HG03103 (cell line): Measurements from ENCODE around the gene DCAF5.
A peak's percentile ranks its signal among the peaks of the same experiment; 100 is the strongest.
"Not testable (repeated sequence)": the region's sequence is repeated elsewhere in the genome, so short reads cannot be mapped to it uniquely, and the experiment has no call there.

Experiments used
- ATAC-seq: cut with Tn5 transposase; IDR thresholded peaks from one replicate; pipeline ENCODE4 v1.9.1; 2021; ENCODE audit warnings: low read depth; ENCODE audit not compliant: unreplicated experiment

Gene DCAF5, protein sequence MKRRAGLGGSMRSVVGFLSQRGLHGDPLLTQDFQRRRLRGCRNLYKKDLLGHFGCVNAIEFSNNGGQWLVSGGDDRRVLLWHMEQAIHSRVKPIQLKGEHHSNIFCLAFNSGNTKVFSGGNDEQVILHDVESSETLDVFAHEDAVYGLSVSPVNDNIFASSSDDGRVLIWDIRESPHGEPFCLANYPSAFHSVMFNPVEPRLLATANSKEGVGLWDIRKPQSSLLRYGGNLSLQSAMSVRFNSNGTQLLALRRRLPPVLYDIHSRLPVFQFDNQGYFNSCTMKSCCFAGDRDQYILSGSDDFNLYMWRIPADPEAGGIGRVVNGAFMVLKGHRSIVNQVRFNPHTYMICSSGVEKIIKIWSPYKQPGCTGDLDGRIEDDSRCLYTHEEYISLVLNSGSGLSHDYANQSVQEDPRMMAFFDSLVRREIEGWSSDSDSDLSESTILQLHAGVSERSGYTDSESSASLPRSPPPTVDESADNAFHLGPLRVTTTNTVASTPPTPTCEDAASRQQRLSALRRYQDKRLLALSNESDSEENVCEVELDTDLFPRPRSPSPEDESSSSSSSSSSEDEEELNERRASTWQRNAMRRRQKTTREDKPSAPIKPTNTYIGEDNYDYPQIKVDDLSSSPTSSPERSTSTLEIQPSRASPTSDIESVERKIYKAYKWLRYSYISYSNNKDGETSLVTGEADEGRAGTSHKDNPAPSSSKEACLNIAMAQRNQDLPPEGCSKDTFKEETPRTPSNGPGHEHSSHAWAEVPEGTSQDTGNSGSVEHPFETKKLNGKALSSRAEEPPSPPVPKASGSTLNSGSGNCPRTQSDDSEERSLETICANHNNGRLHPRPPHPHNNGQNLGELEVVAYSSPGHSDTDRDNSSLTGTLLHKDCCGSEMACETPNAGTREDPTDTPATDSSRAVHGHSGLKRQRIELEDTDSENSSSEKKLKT

DNA sequence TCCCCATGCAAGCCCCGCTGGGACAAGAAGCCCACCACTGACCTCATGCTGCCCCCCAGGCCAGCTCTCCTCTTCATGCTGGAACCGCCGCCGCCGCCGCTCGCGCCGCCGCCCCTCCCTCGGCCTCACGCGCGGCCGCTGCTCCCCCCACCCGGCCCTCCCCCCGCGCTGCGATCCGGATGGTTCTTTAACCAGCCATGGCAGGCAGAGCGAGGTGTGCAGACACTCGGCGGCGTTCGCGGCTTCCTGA lies at the start of gene DCAF5:
Gene DCAF5, minus strand, starts transcription at position 218 of the 250 bp plus-strand sequence. Its CDS starts 141 bp downstream, at position 77.
- ATAC-seq = no peak

DNA sequence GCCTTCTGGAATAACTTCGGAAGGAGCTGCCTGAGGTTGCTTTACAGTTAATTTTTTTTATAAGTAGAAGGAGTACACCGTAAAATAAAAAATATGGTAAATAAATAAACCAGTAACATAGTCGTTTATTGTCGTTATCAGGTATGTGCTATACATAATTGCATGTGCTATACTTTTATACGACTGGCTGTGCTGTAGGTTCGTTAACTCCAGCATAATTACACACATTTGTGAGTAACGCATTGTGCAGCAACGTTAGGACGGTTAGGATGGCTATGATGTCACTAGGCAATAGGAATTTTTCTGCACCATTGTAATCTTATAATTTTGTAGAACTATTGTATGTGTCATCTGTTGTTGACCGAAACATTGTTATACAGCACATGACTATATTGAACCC lies 46.9 kb upstream of the DCAF5 start:
- ATAC-seq = no peak

DNA sequence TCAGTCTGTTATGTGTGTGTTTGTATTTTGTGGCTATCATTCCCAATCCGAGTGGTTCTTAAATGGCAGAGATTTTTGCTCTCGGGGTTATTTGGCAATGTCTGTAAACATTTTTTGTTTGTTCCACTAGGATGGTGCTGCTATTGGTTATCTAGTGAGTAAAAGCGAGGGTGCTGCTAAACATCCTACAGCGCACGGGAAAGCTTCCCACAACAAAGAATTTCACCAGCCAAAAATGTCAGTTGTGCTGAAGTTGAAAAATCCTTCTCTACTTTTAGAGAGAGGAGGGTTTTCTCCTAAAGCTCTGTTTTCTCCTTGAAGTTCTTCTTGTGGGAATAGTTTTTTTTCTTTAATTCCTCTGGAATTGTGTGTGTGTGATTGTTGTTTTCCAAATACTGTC lies 40.8 kb upstream of the DCAF5 start:
- no peak for ATAC-seq

DNA sequence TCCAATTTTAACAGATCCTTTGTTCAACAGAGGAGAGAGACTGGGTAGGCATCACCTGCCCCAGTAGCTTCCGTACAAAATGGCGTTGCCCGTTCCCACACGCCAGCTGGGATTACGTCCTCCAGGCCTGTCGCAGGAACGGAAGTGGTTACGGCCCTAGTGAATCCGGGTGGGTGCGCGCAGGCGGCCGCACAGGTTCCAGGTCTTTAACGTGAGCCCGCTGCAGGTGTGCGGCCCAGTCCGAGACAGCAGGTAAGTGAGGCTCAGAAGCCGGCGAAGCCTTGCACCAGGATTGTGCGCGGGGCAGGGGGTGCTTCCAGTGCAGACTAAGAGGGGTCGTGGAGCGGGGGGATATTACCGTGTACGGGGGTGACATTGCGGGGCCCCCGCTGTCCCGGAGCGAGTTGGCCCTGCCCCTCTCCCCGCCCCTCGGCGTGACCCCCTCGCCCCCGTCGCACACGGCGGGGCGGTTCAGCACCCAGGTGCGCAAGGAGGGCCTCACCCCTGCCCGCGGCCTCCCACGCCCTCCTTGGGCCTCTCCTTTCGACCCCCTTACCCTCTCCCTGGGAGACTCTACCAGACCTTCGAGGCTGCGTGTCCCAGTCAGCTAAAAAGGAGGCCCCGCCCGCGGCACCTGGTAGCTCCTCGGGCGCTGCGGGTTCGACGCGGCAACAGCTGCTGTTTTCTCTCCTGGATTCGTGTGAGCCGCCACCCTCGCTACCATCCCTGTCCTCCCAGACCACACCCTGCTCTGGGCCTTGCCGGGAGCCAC lies 38.6 kb upstream of the DCAF5 start, which contains the start of gene EXD2:
Gene EXD2, plus strand, starts transcription at position 159 of the 772 bp plus-strand sequence. CDS start 17,973 bp downstream, outside the sequence.
- ATAC-seq = peak; percentile 85

DNA sequence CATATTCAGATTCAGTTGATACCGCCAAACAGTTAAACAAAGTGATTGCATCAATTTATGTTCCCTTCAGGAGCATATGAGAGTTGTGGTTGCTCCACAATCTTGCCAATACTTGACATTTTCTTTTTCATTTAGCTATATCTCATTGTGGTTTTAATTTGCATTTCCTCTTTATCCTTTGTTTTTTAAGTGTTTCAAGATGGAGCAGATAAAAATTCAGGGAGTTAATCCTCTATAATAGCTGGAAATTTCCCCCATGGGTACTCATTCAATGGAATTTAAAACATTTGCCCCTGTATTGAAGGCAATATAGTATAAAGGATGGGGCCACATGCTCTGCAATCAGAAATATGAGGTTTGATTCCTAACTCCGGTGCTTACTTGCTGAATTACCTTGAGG lies 37.3 kb upstream of the DCAF5 start:
- ATAC-seq = no peak

DNA sequence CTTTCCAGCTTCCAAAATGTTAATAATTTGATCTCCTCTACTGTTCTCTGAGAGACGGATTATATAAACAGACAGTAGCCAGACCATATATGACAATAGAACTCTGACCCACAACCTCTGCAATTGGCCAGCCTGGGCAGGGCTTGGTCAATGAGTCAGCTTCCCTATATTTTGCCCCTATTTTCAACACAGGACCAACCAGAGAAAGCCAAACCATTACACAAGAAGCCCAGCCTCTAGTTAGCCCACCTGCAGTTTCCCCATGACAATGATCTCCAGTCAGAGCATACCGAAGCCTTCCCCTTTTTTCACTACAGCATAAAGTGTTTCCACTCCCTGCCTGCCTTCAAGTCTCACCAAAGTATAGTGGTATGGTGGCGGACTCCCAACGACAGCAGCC lies 30.8 kb upstream of the DCAF5 start:
- no peak for ATAC-seq

DNA sequence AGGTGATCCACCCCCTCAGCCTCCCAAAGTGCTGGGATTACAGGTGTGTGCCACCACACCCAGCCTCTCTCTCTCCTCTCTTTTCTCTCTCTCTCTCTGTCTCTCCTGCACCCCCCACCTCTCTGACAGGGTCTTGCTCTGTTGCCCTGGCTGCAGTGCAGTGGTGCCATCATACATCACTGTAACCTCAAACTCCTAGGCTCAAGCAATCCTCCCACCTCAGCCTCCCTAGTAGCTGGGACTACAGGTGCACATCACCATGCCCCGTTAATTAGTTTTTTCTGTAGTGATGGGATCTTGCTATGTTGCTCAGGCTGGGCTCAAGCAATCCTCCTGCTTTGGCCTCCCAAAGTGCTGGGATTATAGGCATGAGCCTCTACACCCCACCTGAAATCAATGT lies 29.7 kb upstream of the DCAF5 start:
- ATAC-seq = not testable (repeated sequence)

DNA sequence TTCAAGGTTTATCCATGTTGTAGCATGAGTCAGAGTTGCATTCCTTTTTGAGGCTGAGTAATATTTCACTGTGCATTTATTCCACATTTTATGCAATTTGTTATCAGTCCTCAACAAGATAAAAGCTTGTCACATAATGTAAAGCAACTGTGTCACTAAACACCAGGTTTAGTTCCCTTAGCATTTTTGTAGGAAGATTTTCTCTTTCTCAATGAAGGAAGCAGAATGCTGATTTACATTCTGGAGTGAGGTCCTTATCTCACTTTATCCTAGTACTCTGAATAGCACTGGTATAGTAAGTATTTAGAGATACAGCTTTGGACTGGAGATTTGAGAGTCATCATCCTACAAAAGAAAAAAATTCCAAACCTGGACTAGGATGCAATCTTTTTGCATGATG lies 28.6 kb upstream of the DCAF5 start:
- no peak for ATAC-seq

DNA sequence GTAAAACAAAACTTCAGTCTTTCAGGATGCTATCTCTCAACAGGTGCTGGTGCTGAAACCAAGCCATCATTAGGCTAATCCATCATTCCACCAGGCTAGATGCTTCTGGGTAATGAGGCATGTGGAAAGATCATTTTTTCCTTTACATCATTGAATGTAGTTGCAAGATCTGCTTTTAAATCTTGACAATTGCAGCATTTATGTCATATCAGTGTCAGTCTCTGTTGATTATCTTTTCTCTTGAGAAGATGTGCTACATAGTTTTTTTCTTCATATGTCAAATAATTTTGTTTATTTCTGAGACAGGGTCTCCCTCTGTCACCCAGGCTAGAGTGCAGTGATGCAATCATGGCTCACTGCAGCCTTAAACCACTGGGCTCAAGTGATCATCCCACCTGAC lies 22.2 kb upstream of the DCAF5 start:
- ATAC-seq = no peak

DNA sequence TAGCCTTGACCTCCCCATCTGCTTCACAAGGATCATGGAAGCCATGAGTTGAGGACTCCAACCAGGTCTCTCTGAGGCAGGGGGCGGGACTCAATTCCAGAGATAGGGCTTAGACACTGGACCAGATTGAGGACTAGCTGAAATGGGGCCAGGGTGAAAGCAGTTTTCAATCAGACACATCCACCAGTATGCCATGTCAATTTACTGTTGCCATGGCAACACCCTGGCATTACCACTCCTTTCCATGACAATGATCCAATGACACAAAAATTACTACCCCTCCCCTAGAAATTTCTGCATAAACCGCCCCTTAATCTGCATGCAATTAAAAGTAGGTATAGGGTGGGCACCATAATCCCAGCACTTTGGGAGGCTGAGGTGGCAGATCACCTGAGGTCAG lies 18.6 kb upstream of the DCAF5 start:
- ATAC-seq = no peak

DNA sequence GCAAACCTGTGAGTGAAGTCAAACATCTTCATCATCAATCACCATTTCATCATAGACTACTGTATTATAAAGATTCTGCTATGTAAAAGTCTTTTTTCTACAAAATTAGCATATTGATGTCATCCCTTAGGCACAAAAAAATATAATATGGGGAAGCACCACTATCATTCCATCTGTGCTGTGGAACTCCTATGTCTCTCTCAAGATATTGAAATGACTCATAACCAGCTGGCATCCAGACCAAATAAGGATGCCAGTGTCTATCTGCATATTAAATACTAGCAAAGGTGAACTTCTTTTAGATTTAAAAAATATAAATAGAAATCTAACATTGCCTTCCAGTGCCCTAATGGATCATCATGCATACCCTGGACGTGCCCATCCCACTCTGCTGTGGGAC lies 17.9 kb upstream of the DCAF5 start:
- no peak for ATAC-seq

DNA sequence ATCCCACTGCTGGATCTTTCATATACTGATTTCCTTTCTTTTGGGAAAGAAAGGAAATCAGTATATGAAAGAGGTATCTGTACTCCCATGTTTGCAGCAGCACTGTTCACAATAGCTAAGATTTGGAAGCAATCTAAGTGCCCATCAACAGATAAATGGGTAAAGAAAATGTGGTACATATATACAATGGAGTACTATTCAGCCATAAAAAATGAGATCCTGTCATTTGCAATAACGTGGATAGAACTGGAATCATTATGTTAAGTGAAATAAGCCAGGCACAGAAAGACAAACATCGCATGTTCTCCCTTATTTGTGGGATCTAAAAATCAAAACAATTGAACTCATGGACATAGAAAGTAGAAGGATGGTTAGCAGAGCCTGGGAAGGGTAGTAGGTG lies 12.9 kb upstream of the DCAF5 start:
- ATAC-seq = not testable (repeated sequence)

DNA sequence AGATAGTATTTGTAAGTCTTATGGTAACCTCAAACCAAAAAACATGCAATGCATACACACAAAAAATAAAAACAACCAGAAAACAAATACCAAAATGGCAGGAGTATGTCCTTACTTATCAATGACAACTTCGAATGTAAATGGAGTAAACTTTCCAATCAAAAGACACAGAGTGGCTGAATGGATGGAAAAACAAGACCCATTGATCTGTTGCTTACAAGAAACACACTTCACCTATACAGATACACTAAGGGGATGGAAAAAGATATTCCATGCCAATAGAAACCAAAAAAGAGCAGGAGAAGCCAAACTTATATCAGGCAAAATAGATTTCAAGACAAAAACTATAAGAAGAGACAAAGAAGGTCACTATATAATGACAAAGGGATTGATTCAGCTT lies 8.7 kb upstream of the DCAF5 start:
- ATAC-seq = no peak

DNA sequence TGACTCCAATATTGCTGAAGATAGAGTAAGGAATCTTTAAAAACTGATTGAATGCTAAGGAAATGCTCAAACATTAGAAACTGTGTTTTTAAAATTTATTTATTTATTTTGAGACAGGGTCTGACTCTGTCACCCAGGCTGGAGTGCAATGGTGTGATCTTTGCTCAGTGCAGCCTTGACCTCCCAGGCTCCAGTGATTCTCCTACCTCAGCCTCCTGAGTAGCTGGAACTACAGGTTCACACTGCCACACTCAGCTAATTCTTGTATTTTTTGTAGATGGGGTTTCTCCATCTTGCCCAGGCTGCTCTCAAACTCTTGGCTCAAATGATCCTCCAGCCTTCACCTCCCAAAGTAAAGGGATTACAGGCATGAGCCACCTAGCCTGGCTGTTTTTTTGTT lies 3.3 kb upstream of the DCAF5 start:
- no peak for ATAC-seq

DNA sequence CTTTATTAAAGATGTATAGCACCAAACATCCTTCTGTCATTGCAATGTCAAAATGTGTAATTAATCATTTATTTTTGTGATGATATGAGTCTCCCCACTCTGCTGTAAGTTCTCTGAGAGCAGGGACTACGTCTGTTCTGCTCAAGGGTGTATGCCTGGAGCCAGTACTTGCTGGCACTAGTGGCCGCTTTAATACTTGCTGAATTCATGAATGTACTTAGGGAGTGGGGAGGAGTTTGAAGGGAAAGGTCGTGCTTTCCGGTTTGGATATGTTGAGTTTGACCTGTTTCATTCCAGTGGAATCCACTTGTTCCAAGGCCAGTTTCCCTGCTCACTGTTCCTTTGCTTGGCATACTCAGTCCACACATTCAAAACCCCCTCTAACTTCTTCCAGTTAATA lies 1.9 kb upstream of the DCAF5 start:
- no peak for ATAC-seq

DNA sequence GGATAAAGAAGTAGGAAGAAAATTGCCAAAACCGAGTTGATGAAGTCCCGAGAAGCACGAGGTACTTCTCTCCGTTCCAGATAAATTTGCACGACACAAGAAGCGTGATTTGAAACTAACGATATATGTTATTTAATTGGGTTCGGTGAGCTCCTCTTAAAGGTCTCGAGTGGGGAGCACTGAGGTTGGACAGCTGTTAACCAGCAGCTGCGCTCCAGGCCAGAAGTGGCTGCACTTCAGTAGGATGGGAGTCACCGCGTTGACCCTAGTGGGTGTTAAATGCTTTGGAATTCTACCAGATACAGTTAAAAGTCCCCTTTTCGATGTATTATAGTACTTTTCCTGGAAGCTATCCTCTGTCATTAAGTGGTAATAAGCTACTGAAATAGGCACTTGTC lies 953 bp upstream of the DCAF5 start:
- no peak for ATAC-seq

DNA sequence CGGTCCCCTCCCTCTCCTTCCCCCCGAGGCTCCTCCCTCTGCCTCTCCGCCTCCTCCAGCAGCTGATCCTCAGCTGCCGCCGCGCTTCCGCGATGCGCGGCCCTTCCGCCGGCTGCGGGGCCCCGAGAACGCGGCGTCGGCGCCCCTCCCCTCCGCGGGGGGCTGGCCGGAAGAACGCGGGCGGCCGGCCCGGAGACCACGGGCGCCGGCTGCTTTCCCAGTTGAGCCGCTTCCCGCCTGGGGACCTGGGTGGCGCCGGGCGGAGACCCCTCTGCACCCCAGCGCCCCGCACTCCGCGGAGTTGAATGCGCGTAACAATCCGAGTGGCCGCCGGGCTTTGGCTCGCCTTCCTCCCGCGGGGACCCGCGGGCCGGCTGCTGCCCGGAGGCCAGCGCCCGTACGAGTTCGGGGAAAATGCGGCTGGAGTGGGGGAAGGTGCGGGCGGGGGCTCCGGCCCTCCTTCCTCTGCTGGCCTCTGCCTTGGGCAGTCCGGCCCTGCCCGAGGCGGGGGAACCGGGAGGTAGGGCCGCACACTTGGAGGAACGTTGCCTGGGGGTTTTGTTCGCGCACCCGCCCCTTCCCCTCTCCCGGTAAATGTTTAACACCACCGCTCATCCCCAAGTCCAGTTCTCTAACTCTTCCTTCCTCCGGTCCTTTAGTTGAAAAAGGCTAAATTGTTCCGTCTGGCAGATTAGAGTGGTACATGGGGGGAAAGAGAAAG lies 393 bp upstream of the DCAF5 start:
- peak; percentile 86 for ATAC-seq

DNA sequence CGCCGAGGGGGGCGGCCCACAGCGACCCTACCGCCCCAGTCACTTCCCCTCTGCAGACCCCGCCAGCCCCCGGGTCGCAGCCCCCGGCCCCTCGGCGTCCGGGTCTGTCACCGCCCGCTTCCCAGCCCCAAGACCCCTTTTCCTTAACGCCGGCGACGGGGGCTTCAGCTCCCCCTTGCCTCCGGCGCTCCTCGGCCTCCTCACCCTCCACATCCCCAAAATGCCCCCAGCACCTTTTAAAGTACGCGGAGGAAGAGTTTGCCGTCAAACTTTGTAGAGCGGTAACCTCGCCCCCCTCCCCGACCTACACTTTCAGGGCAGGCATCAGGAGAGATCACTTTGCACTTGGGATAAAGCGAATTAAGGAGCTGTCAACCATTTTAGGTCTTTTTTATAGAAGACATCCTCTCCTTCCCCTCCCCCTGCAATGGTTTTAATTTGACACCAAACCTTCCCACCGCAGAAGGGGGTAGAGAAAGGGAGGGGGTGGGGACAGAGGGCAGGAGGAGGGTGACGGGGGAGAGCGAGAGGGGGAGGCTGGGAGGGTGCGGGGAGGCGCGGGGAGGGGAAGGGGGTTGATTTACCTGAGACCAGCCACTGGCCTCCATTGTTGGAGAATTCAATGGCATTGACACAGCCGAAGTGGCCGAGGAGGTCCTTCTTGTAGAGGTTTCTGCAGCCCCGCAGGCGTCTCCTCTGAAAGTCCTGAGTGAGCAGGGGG lies 578 bp downstream of the DCAF5 start:
- ATAC-seq = no peak

DNA sequence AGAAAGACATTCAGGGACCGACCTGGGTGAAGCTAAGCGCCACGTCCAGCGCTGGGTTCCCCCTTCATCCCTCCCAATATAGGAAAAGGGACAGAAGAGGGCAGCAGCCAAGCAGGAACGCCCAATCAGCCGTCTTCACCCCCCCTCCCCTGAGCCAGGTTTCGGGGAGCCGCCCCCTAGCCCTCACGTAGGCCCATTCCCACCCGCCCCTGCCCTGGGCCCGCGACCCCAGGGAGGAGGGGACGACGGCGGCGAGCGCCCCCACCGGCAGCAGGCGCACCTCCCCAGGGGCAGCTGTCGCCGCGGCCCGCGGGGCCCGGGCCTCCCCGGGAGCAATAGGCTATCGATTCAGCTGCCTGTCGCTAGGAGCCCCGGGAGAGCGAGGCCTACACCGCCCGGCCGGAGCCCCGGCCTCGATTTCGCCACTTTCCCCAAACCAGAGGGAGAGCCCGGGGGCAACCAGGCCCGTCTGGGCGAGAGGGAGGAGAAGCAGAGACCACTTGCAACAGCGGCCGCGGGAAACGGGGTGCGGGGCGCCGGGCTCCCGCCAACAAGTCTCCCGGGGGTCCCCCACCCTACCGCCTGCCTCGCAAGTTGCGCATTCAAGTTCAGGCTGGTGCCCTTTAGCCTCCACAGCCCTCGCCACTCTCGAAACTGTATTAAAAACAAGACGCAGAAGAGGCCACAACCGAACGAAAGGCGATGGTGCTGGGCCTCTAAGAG lies 1.3 kb downstream of the DCAF5 start:
- peak; percentile 42 for ATAC-seq
